T-cell (primary cell): ENCODE results near the gene STX4. TPM values are rescaled to one million over a fixed set of nuclear protein-coding genes. Genes with fewer than 3 reads are reported as not detected.

Source experiments
- ATAC-seq, 4 experiments: fragments of 200-7000 bp in 3 of 4; fragments of 150-1000 bp in 1 of 4; cut with Tn5 transposase; replicated peaks in 1 of 4; 1 replicate in 3 of 4; 2 replicates in 1 of 4; pipeline ENCODE4 v1.10.0; 2021; ENCODE audit warnings: moderate library complexity in 3 of 4, mild to moderate bottlenecking in 2 of 4, moderate number of reproducible peaks in 1 of 4
- CTCF ChIA-PET, 2 donors: fragments of 300-600 bp; sonication (Branson Sonifier 250); formaldehyde crosslinking; loops; one replicate each; lab custom pipeline; 2022; ENCODE audit warnings: antibody characterized with exemption in 2 of 2; lab: Charles Lee
- POLR2A ChIA-PET, 2 donors: fragments of 300-600 bp; sonication (Branson Sonifier 250); formaldehyde crosslinking; loops; one replicate each; lab custom pipeline; 2022; ENCODE audit warnings: antibody characterized with exemption in 2 of 2; lab: Charles Lee
- DNase-seq, 35 experiments: peaks; one replicate each; pipeline versions ENCODE4 v3.0.0 to v3.0.0-alpha.2; 2013 to 2023
- H3K27ac ChIP-seq: one replicate; pipeline ENCODE4 v1.5.1; 2013; ENCODE audit warnings: low read length
- H3K27me3 ChIP-seq, 2 experiments: replicated peaks in 1 of 2; 1 replicate in 1 of 2; 2 replicates in 1 of 2; pipeline versions ENCODE4 v1.6.1 to v1.7.0; 2013; ENCODE audit warnings: low read length in 1 of 2, mixed read lengths in 1 of 2; ENCODE audit not compliant: control insufficient read depth in 2 of 2, insufficient read depth in 2 of 2; ENCODE audit errors: extremely low read depth in 1 of 2
- H3K36me3 ChIP-seq, 2 donors: 1 replicate in 1 of 2; 2 replicates in 1 of 2; pipeline versions ENCODE4 v1.6.1 to v1.7.0; 2013; ENCODE audit warnings: low read length in 1 of 2; ENCODE audit not compliant: control insufficient read depth in 2 of 2, insufficient read depth in 1 of 2; ENCODE audit errors: extremely low read depth in 1 of 2
- H3K4me1 ChIP-seq, 2 experiments: 1 replicate in 1 of 2; 2 replicates in 1 of 2; pipeline versions ENCODE4 v1.6.1 to v1.7.0; 2013; ENCODE audit warnings: low read length in 2 of 2, mixed read lengths in 1 of 2; ENCODE audit not compliant: insufficient read depth in 2 of 2, control insufficient read depth in 1 of 2; ENCODE audit errors: extremely low read depth in 1 of 2
- H3K4me3 ChIP-seq, 2 donors: 1 replicate in 1 of 2; 2 replicates in 1 of 2; pipeline versions ENCODE4 v1.5.1 to v1.7.0; 2013; ENCODE audit warnings: mild to moderate bottlenecking in 2 of 2, low read length in 1 of 2, moderate library complexity in 1 of 2; ENCODE audit not compliant: control insufficient read depth in 1 of 2; ENCODE audit errors: extremely low read depth in 1 of 2
- H3K9me3 ChIP-seq: 2 replicates; pipeline ENCODE4 v1.7.0; 2013
- H3K27ac Mint-ChIP-seq, 2 donors: one replicate each; pipeline ENCODE4 v1.8.0; 2020 to 2021; ENCODE audit warnings: mild to moderate bottlenecking in 2 of 2, mixed read lengths in 2 of 2
- H3K27me3 Mint-ChIP-seq, 2 donors: one replicate each; pipeline ENCODE4 v1.8.0; 2021 to 2022; ENCODE audit warnings: mixed read lengths in 2 of 2
- H3K36me3 Mint-ChIP-seq: one replicate; pipeline ENCODE4 v1.8.0; 2021; ENCODE audit warnings: mixed read lengths
- H3K4me1 Mint-ChIP-seq, 3 donors: one replicate each; pipeline ENCODE4 v1.8.0; 2020 to 2022; ENCODE audit warnings: mixed read lengths in 3 of 3, mild to moderate bottlenecking in 1 of 3
- H3K4me3 Mint-ChIP-seq, 3 donors: one replicate each; pipeline ENCODE4 v1.8.0; 2020 to 2022; ENCODE audit warnings: mild to moderate bottlenecking in 3 of 3, mixed read lengths in 3 of 3, moderate library complexity in 3 of 3
- H3K9me3 Mint-ChIP-seq, 3 donors: one replicate each; pipeline ENCODE4 v1.8.0; 2020 to 2022; ENCODE audit warnings: mixed read lengths in 3 of 3
- WGBS: methylation state at CpG from one replicate; pipeline ENCODE4 v1.1.5; 2013; ENCODE audit warnings: missing lambda C conversion rate; ENCODE audit not compliant: insufficient coverage; 5-methylcytosine and 5-hydroxymethylcytosine counted together
- total RNA-seq, 35 experiments: library from RNA in 6 of 35; stranded (reverse) in 6 of 35; fragments of 120-200 nt in 1 of 35; gene quantifications; one replicate each; pipeline versions ENCODE4 v1.2.1 to v1.2.4 and lab custom pipeline; 2013 to 2026

The STX4 gene
- total RNA-seq, 5 donors from 2014 or later (not counting 1 experiment from before 2014, with no cell fraction given): 73.9 to 110 (median 94.6) TPM

- ATAC-seq (no peak), DNase-seq (no peak)
- Mint-ChIP-seq H3K36me3 (peaks cover 30% of the 10 kb centered on the region), H3K27me3 (no peaks in the 10 kb centered on the region), H3K4me3 (no peak overlapping the region), H3K27ac (peak overlapping the region; percentile 21 to 31), H3K9me3 (no peaks in the 10 kb centered on the region), H3K4me1 (peaks cover 20 to 33% (median 30%) of the 10 kb centered on the region in 3 donors)
- ChIA-PET POLR2A (no interaction called here), CTCF (no interaction called here)
- Histone ChIP-seq H3K4me3 (no peak overlapping the region), H3K36me3 (peaks cover 26 to 74% of the 10 kb centered on the region in 2 donors), H3K9me3 (no peaks in the 10 kb centered on the region), H3K27me3 (no peaks in the 10 kb centered on the region), H3K4me1 (peaks cover 0 to 39% of the 10 kb centered on the region in 2 experiments), H3K27ac (no peak overlapping the region)
- WGBS: 90% methylated on average over 11 of the region's 14 CpGs
Observed at GRCh38 chr16:31082368-31083045, 49.1 kb downstream of the STX4 start.

GRCh38 chr16:31083081-31083480, 49.7 kb downstream of the STX4 start:
- Mint-ChIP-seq H3K4me3 (no peak overlapping the region), H3K9me3 (no peaks in the 10 kb centered on the region), H3K4me1 (peaks cover 14 to 32% (median 25%) of the 10 kb centered on the region in 3 donors), H3K27ac (no peak overlapping the region), H3K27me3 (no peaks in the 10 kb centered on the region), H3K36me3 (peaks cover 24% of the 10 kb centered on the region)
- Histone ChIP-seq H3K36me3 (peaks cover 26 to 71% of the 10 kb centered on the region in 2 donors), H3K27me3 (no peaks in the 10 kb centered on the region), H3K4me3 (no peak overlapping the region), H3K27ac (no peak overlapping the region), H3K4me1 (peaks cover 0 to 39% of the 10 kb centered on the region in 2 experiments), H3K9me3 (no peaks in the 10 kb centered on the region)
- ChIA-PET CTCF (no interaction called here), POLR2A (no interaction called here)
- DNase-seq (no peak), ATAC-seq (no peak)
- WGBS: no CpG with 5 or more reads among the region's 9 CpGs

- Histone ChIP-seq H3K36me3 (peaks cover 24 to 70% of the 10 kb centered on the region in 2 donors), H3K4me3 (no peak overlapping the region), H3K9me3 (no peaks in the 10 kb centered on the region), H3K27me3 (no peaks in the 10 kb centered on the region), H3K4me1 (peaks cover 0 to 38% of the 10 kb centered on the region in 2 experiments), H3K27ac (no peak overlapping the region)
- Mint-ChIP-seq H3K4me3 (no peak overlapping the region), H3K27ac (no peak overlapping the region), H3K9me3 (no peaks in the 10 kb centered on the region), H3K4me1 (peaks cover 14 to 29% (median 24%) of the 10 kb centered on the region in 3 donors), H3K36me3 (peaks cover 22% of the 10 kb centered on the region), H3K27me3 (no peaks in the 10 kb centered on the region)
- ChIA-PET POLR2A (no interaction called here), CTCF (no interaction called here)
- no peak for DNase-seq
- ATAC-seq: no peak
- WGBS: 85% methylated on average over 4 of the region's 5 CpGs
Observed at GRCh38 chr16:31083556-31083955, 50.2 kb downstream of the STX4 start.

- ChIA-PET POLR2A (interaction anchor here in 1 of 2 donors (0.7 kb wide), 1 partner anchor 10 kb away, joined by 3 read pairs; no protein-coding TSS in a partner anchor), CTCF (no interaction called here)
- Histone ChIP-seq H3K27me3 (no peaks in the 10 kb centered on the region), H3K4me1 (peaks cover 0 to 34% of the 10 kb centered on the region in 2 experiments), H3K27ac (no peak overlapping the region), H3K4me3 (no peak overlapping the region), H3K9me3 (no peaks in the 10 kb centered on the region), H3K36me3 (peaks cover 22 to 70% of the 10 kb centered on the region in 2 donors)
- H3K36me3 Mint-ChIP-seq: peaks cover 18% of the 10 kb centered on the region
- H3K4me1 Mint-ChIP-seq: peaks cover 13 to 29% (median 21%) of the 10 kb centered on the region in 3 donors
- H3K4me3 Mint-ChIP-seq: no peak overlapping the region
- ATAC-seq (no peak), DNase-seq (no peak)
- H3K27ac Mint-ChIP-seq: no peak overlapping the region
- H3K9me3 Mint-ChIP-seq: no peaks in the 10 kb centered on the region
- 96% methylated on average over 13 of the region's 13 CpGs for WGBS
- H3K27me3 Mint-ChIP-seq: no peaks in the 10 kb centered on the region
Observed at GRCh38 chr16:31083981-31084380, 50.6 kb downstream of the STX4 start.

- Mint-ChIP-seq H3K4me1 (peaks cover 9 to 29% (median 19%) of the 10 kb centered on the region in 3 donors), H3K36me3 (peaks cover 11% of the 10 kb centered on the region), H3K27me3 (no peaks in the 10 kb centered on the region), H3K9me3 (no peaks in the 10 kb centered on the region), H3K4me3 (no peak overlapping the region), H3K27ac (no peak overlapping the region)
- ATAC-seq (no peak), DNase-seq (no peak)
- H3K27me3 ChIP-seq: no peaks in the 10 kb centered on the region
- H3K9me3 ChIP-seq: no peaks in the 10 kb centered on the region
- H3K27ac ChIP-seq: no peak overlapping the region
- WGBS: over 99% methylated on average over 16 of the region's 16 CpGs
- no peak overlapping the region for H3K4me3 ChIP-seq
- POLR2A ChIA-PET: interaction anchor here in 1 of 2 donors (0.5 to 0.7 kb wide), 2 partner anchors 9 to 707 kb away, joined by 3 to 4 read pairs; no protein-coding TSS in a partner anchor
- H3K36me3 ChIP-seq: peaks cover 22 to 66% of the 10 kb centered on the region in 2 donors
- CTCF ChIA-PET: no interaction called here
- peaks cover 0 to 26% of the 10 kb centered on the region in 2 experiments for H3K4me1 ChIP-seq
Observed at GRCh38 chr16:31084584-31085302, 51.4 kb downstream of the STX4 start.

- ChIA-PET POLR2A (no interaction called here), CTCF (no interaction called here)
- Histone ChIP-seq H3K27me3 (no peaks in the 10 kb centered on the region), H3K36me3 (peaks cover 15 to 64% of the 10 kb centered on the region in 2 donors), H3K9me3 (no peaks in the 10 kb centered on the region), H3K4me1 (peaks cover 0 to 21% of the 10 kb centered on the region in 2 experiments), H3K27ac (no peak overlapping the region), H3K4me3 (no peak overlapping the region)
- no peak overlapping the region for H3K27ac Mint-ChIP-seq
- peaks cover 9 to 29% (median 17%) of the 10 kb centered on the region in 3 donors for H3K4me1 Mint-ChIP-seq
- DNase-seq: no peak
- no peak overlapping the region for H3K4me3 Mint-ChIP-seq
- H3K36me3 Mint-ChIP-seq: peaks cover 10% of the 10 kb centered on the region
- no peaks in the 10 kb centered on the region for H3K9me3 Mint-ChIP-seq
- whole genome bisulfite sequencing: 92% methylated on average over 8 of the region's 8 CpGs
- H3K27me3 Mint-ChIP-seq: no peaks in the 10 kb centered on the region
- no peak for ATAC-seq
Observed at GRCh38 chr16:31085411-31085810, 52.1 kb downstream of the STX4 start.
